Retina (tissue), 1 donor: ENCODE results near the gene MPEG1.

Source experiments
- DNase-seq: peaks from one replicate; pipeline ENCODE4 v3.0.0-alpha.2; 2016

The MPEG1 gene

GRCh38 chr11:59218319-59218718 lies 5.6 kb upstream of the MPEG1 start:
- no peak for DNase-seq

- no peak for DNase-seq
These were observed 4.2 kb upstream of the MPEG1 start for GRCh38 chr11:59216641-59217564.

GRCh38 chr11:59214141-59214893 lies 1.6 kb upstream of the MPEG1 start:
- DNase-seq: no peak

- DNase-seq: no peak
These were observed 505 bp downstream of the MPEG1 start for GRCh38 chr11:59212222-59212621.

- DNase-seq: no peak
These were observed 3.8 kb downstream of the MPEG1 start for GRCh38 chr11:59208956-59209355.

- DNase-seq: peak; percentile 60
These were observed 4.7 kb downstream of the MPEG1 start for GRCh38 chr11:59207988-59208451.

- DNase-seq: peak; percentile 35
These were observed 6.1 kb downstream of the MPEG1 start for GRCh38 chr11:59206635-59207034.

- DNase-seq: no peak
These were observed 7.1 kb downstream of the MPEG1 start for GRCh38 chr11:59205648-59206047.

- DNase-seq: no peak
These were observed 8.0 kb downstream of the MPEG1 start for GRCh38 chr11:59204746-59205145.

- DNase-seq: no peak
These were observed 11.4 kb downstream of the MPEG1 start for GRCh38 chr11:59201353-59201752.

- no peak for DNase-seq
These were observed 12.3 kb downstream of the MPEG1 start for GRCh38 chr11:59200423-59200746.

GRCh38 chr11:59199546-59200422 lies 12.9 kb downstream of the MPEG1 start:
- DNase-seq: no peak

- DNase-seq: no peak
These were observed 14.0 kb downstream of the MPEG1 start for GRCh38 chr11:59198726-59199125.

GRCh38 chr11:59197991-59198390 lies 14.7 kb downstream of the MPEG1 start:
- peak; percentile 43 for DNase-seq

- no peak for DNase-seq
These were observed 15.9 kb downstream of the MPEG1 start for GRCh38 chr11:59196777-59197176.

GRCh38 chr11:59195586-59195985 lies 17.1 kb downstream of the MPEG1 start:
- no peak for DNase-seq

- no peak for DNase-seq
These were observed 19.1 kb downstream of the MPEG1 start for GRCh38 chr11:59193587-59194130.

- DNase-seq: no peak
These were observed 20.2 kb downstream of the MPEG1 start for GRCh38 chr11:59192446-59193020.

- DNase-seq: no peak
These were observed 20.8 kb downstream of the MPEG1 start for GRCh38 chr11:59191890-59192289.

GRCh38 chr11:59191095-59191494 lies 21.6 kb downstream of the MPEG1 start:
- DNase-seq: no peak

- DNase-seq: no peak
These were observed 22.7 kb downstream of the MPEG1 start for GRCh38 chr11:59189986-59190385.

GRCh38 chr11:59188954-59189353 lies 23.8 kb downstream of the MPEG1 start:
- DNase-seq: no peak
